HAP-1 (cell line): ENCODE measurements around the gene LRP11.
"Not testable (repeated sequence)": the region's sequence is repeated elsewhere in the genome, so short reads cannot be mapped to it uniquely, and the experiment has no call there.

Experiments used
- DNase-seq, 2 experiments: peaks; one replicate each; pipeline ENCODE4 v3.0.0-alpha.2; 2016 to 2020; ENCODE audit warnings: low spot score in 2 of 2
- H3K27me3 ChIP-seq: fragments of 250-450 bp; sonication (Bioruptor Pico); 2 replicates; pipeline ENCODE4 v1.5.1; 2020; ENCODE audit warnings: low read depth, mild to moderate bottlenecking, moderate library complexity
- H3K36me3 ChIP-seq: fragments of 250-450 bp; sonication (Bioruptor Pico); replicated peaks from 2 replicates; pipeline ENCODE4 v1.5.1; 2020; ENCODE audit warnings: mild to moderate bottlenecking
- H3K4me1 ChIP-seq: fragments of 250-450 bp; sonication (Bioruptor Pico); 2 replicates; pipeline ENCODE4 v1.5.1; 2020; ENCODE audit warnings: mild to moderate bottlenecking
- H3K4me3 ChIP-seq: fragments of 250-450 bp; sonication (Bioruptor Pico); 2 replicates; pipeline ENCODE4 v1.5.1; 2020; ENCODE audit warnings: mild to moderate bottlenecking, moderate library complexity
- H3K9me3 ChIP-seq: fragments of 250-450 bp; sonication (Bioruptor Pico); 2 replicates; pipeline ENCODE4 v1.5.1; 2020; ENCODE audit warnings: mild to moderate bottlenecking, moderate library complexity
- in situ Hi-C: fragments of 300-500 bp; cut with MboI; formaldehyde crosslinking; loops from 3 replicates; pipeline ENCODE4 v1.14.3; 2020; ENCODE audit warnings: low sequenced_read_pairs, inconsistent platforms, mixed read lengths

The LRP11 gene

DNA sequence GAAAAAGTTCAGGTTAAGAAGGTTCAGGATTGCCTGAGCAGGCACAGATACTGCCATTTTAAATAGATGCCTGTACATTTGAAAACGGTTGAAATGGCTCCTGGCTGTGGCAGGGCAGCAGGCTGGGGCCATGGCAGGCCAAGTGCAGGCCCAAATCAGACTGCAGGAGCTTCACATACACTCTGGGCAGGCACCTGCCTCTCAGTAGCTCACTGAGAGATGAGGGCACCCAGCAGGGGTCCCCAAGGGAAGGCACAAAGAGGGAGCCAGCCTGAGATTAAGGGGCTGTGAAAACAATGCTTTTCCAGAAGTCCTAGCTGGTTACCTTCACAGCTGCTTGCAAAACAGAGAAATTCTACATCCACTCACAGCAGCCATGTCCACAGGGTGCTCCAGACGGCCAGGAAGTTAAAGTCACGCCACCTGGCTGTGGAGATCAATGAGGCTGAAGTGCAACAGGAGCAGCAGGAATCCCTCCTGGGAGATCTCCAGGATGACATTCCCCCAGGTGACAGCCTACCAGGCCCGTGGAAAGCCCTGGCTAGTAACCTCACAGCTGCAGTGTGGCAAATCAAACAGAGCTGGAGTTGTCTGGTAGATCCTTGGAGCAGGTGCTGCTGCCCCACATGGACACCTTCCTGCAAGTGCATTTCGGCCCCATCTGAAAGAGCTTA is 39.9 kb upstream of the LRP11 start:
- H3K4me3 ChIP-seq, result no peak overlapping the region
- H3K9me3 ChIP-seq, result peaks cover 11% of the 10 kb centered on the region; the same call in 1 of the 2 replicates
- H3K4me1 ChIP-seq, result no peaks in the 10 kb centered on the region
- in situ Hi-C loops, result loop anchor here (25.0 kb wide), 1 partner anchor 842 kb away; no protein-coding TSS in a partner anchor
- H3K36me3 ChIP-seq, result no peaks in the 10 kb centered on the region
- no peaks in the 10 kb centered on the region; the same call in 1 of the 2 replicates for H3K27me3 ChIP-seq
- DNase-seq, result no peak

DNA sequence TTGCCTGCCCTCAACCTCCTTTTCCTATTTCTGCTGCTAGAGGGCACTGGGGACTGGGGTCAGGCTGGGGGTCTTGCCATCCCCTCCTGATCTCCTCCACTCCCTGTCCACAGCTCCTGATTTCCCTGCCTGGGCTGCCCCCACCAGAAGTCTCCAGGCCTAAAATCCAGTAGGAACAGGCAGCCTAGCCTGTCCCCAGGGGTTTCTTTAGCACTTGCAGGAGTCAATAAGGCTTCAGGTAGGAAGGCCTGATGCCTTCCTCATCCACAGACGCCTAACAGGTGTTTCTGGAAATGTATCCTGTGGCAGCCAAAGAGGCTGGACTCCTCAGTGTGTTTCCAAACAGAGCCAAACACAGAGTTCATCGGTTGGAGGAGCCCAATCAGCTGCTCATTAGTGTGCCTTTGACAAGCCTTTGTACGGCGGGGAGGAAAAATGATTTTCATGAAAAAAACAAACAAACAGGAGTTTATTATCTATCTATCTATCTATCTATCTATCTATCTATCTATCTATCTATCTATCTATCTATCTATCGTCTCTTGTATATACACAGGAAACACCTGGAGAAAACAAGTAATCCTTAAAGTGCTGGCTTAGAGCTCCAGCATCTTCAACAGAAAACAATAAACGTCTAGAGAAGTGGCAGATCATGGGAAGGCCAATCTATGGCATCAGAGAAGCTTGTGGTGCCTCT is 37.4 kb upstream of the LRP11 start:
- Histone ChIP-seq H3K4me3 (no peak overlapping the region), H3K9me3 (no peaks in the 10 kb centered on the region), H3K27me3 (no peaks in the 10 kb centered on the region; the same call in 1 of the 2 replicates), H3K36me3 (no peaks in the 10 kb centered on the region), H3K4me1 (no peaks in the 10 kb centered on the region)
- in situ Hi-C loops, result loop anchor here (25.0 kb wide), 1 partner anchor 839 kb away; no protein-coding TSS in a partner anchor
- no peak for DNase-seq

DNA sequence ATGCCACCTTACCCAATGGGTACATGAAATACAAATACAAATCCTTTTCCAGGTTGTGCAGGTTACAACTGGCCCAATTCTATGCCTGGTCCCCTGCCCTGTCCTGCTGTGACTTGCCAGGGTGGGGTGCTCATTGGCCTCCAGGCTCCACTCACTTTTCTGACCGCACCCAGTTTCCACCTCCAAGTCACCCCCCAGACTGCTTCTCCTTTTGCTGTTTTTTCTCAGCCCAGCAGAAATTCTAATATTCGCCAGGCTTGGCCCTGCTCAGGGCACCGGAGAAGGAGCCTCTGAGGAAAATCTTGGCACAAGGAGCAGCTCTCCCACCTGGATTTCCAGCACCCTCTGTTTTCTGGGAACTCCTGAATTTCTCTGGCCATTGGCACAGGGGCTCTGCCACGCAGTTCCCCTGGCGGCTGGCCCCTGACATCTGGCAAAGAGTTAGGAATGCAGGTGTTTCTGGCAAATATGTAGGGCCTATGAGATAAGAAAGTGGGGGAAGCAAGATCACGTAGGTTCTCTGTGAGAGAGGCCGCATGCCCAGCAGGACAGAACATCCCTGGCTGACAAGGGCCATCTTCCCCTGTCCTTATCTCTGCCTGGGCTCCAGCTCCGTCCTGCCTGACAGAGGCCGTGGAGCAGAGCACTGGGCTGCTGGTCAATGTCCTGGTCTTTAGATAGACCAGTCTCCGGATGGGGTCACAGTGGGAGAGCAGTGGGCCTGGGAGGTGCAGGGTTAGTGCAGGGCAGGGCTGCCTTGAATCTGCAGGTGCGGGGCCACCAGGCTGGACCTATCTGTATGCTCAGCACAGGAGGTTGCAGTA is 36.7 kb upstream of the LRP11 start:
- Histone ChIP-seq H3K4me3 (no peak overlapping the region), H3K4me1 (no peaks in the 10 kb centered on the region), H3K27me3 (no peaks in the 10 kb centered on the region; the same call in 1 of the 2 replicates), H3K9me3 (no peaks in the 10 kb centered on the region), H3K36me3 (no peaks in the 10 kb centered on the region)
- DNase-seq, result no peak
- in situ Hi-C loops, result loop anchor here (25.0 kb wide), 1 partner anchor 839 kb away; no protein-coding TSS in a partner anchor

DNA sequence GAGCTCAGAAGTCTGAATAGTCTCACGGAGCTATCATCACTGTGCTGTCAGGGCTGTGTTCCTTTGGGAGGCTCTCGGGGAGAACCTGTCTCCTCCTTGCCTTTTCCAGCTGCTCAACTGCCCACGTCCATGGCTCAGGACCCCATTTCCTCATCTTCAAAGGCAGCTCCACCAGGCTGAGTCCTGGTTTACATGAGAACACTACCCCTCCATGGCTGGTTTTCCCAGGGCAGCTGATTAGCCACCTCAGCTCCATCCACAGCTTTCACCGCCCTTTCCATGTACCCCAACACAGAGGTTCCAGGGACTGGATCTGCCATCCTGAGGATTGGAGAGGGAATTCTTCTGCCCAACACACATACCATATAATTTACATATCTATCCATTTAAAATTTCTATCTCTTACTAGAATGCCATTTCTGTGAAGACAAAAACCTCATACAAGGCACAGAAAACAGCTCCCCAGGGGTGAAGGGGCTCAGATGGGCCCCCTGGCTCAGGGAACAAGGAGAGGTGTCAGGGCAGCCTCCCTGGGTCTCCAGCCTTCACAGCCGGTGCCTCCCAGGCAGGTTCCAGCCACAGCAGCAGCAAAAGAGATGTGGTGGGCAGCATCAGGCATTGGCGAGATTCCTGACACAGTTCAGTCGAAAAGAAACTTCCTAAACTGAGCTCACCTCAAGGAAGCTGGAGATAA is 35.9 kb upstream of the LRP11 start:
- H3K4me3 ChIP-seq, result no peak overlapping the region
- no peak for DNase-seq
- no peaks in the 10 kb centered on the region for H3K4me1 ChIP-seq
- no peaks in the 10 kb centered on the region for H3K9me3 ChIP-seq
- no peaks in the 10 kb centered on the region; the same call in 1 of the 2 replicates for H3K27me3 ChIP-seq
- in situ Hi-C loops, result loop anchor here (25.0 kb wide), 1 partner anchor 838 kb away; no protein-coding TSS in a partner anchor
- no peaks in the 10 kb centered on the region for H3K36me3 ChIP-seq

DNA sequence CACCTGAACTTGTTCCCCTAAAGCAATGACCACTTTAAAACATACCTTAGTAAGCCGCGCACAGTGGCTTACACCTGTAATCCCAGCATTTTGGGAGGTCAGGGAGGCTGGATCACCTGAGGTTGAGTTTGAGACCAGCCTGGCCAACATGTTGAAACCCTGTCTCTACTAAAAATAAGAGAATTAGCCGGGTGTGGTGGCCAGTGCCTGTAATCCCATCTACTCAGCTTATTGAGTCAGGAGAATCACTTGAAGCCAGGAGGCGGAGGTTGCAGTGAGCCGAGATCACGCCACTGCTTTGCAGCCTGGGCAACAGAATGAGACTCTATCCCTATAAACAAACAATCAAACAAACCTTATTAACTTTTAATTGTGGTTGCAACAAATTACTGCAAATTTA is 35.3 kb upstream of the LRP11 start:
- no peak for DNase-seq
- in situ Hi-C loops, result no loop called here
- Histone ChIP-seq H3K9me3 (no peaks in the 10 kb centered on the region), H3K36me3 (no peaks in the 10 kb centered on the region), H3K4me1 (no peaks in the 10 kb centered on the region), H3K4me3 (no peak overlapping the region), H3K27me3 (no peaks in the 10 kb centered on the region; the same call in 1 of the 2 replicates)

DNA sequence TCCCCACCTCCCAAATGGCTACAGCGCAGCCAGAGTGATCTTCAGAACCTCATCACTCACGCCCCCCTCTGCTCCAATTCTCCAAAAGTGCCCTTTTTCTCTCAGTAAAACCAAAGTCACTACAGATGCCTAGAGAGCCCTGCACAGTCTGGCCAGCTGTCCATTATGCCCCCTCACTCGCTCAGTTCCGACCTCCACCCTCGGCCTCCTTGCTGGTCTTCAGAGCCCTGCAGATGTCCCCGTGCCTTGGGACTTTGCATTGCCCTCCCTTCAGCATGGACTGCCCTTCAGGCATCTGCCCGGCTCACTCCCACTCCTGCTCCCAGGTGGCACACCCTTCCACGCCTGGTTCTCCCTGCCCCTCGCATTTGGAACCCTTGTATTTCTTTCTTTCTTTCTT is 34.8 kb upstream of the LRP11 start:
- Histone ChIP-seq H3K4me1 (no peaks in the 10 kb centered on the region), H3K4me3 (no peak overlapping the region), H3K36me3 (no peaks in the 10 kb centered on the region), H3K27me3 (no peaks in the 10 kb centered on the region; the same call in 1 of the 2 replicates), H3K9me3 (no peaks in the 10 kb centered on the region)
- no peak for DNase-seq
- in situ Hi-C loops, result no loop called here

DNA sequence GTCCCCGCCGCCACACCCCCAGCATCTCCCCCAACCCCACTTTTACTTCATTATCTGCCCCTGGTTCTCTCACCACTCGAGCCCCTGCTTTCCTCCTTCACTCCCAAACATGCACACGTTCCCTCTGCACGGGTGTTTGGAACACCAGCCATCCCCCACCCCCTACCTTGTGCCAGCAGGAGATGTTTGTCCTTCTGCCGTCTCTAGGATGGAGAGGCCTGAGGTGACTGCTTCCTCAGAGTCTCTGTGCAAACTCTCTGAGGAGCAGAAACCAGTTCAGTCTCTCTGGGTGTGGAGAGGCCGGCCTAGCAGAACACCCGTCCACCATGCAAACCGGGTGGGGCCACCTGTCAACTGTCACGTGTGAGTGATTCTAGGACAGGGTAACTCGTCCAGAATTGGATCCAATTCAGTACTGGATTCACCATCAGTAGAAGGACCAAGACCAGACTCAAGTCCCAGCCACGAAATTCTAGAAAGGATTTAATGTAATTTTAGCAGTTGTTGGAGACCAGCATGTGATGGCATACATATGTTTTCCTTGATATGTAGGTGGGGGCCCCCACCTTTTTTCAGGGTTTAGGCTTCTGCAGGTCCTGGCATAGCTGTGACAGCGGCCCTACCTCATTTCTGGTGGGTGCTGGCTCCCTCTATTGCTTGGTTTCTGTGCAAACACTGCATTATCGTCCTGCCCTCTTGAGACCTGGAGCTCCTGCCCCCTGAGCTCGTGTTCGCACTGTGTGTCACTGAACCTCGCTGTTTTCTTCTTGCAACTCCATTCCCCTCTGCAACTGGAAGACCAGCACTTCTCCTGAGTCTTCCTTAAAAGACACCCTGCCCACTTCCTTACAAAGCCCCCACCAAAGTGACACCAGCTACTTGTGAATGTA is 33.9 kb upstream of the LRP11 start, which contains the start of gene RAET1E:
TSS of gene RAET1E (minus strand) at position 259 of the 890 bp plus-strand sequence. CDS start 7,212 bp downstream, outside the sequence.
- Histone ChIP-seq H3K9me3 (no peaks in the 10 kb centered on the region), H3K27me3 (no peaks in the 10 kb centered on the region; the same call in 1 of the 2 replicates), H3K36me3 (no peaks in the 10 kb centered on the region), H3K4me3 (no peak within 1 kb of the TSS), H3K4me1 (no peaks in the 10 kb centered on the region)
- no peak for DNase-seq
- in situ Hi-C loops, result no loop called here

DNA sequence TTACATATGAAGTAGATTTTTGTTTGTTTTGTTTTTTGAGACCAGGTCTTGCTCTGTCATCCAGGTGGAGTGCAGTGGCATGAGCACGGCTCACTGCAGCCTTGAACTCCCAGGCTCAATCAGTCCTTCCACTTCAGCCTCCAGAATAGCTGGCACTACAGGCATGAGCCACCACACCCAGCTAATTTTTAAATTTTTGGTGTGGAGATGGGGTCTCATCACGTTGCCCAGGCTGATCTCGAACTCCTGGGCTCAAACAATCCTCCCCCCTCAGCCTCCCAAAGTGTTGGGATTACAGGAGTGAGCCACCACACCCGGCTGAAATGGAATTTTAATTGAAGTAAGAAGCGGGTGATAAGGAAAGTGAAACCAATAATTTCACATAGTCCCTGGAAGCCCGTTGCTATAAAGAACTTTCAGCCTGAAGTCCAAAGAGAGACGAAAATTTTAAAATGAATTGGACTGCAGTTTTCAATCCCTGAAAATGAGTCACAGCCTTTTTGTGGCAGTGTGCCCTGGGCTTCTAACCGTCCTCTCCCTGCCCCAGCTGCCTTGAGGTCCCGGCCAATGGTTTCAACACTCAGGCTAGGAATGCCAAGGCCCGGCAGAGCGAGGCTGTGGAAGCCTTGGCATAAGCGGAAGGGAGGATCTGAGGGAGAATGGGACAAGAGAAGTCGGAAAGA is 33.0 kb upstream of the LRP11 start:
- no peaks in the 10 kb centered on the region; the same call in 1 of the 2 replicates for H3K27me3 ChIP-seq
- no peak for DNase-seq

DNA sequence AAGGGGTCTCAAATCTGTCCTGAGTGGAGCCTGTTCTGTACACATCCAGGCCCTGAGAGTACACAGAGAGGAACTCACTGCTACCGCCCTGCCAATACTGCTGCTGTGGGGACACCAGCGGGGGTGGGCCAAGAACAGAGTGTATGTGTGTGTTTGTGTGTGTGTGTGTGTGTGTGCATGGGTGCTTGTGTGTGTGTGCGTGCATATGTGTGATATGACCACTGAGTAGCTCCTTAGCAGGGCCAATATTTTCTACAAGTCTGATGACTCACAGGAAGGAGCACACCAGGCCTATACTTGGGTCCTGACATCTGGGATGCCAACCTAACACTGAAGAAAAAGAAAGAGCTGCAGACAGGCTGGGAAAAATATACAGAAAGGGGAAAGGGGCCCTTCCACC is 32.3 kb upstream of the LRP11 start:
- no peaks in the 10 kb centered on the region for H3K4me1 ChIP-seq
- no peak for DNase-seq
- H3K36me3 ChIP-seq, result no peaks in the 10 kb centered on the region
- H3K9me3 ChIP-seq, result no peaks in the 10 kb centered on the region
- no peak overlapping the region for H3K4me3 ChIP-seq
- in situ Hi-C loops, result no loop called here
- H3K27me3 ChIP-seq, result no peaks in the 10 kb centered on the region

More for the DNA sequence above, 33.0 kb upstream of the LRP11 start:
- Histone ChIP-seq H3K4me3 (no peak overlapping the region), H3K4me1 (no peaks in the 10 kb centered on the region), H3K9me3 (no peaks in the 10 kb centered on the region), H3K36me3 (no peaks in the 10 kb centered on the region)
- in situ Hi-C loops, result no loop called here

DNA sequence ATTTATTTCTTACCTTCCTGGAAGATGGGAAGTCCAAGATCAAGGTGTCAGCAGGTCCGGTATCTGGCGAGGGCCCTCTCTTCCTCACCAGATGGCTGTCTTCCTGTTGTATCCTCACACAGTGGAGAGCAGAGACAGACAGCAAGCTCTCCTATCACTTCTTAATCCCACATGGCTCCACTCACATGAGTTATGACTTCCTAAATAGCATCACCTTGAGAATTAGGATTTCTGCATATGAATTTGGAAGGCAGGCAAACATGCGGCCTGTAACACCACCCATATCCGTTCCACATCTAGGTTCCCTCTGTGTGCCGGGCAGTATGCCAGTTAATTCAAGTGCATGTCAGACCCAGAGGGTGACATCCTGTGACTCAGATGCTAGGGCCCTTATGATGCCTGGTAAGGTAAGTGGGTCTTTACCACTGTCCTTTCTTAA is 31.7 kb upstream of the LRP11 start:
- H3K27me3 ChIP-seq, result no peaks in the 10 kb centered on the region
- no peaks in the 10 kb centered on the region for H3K9me3 ChIP-seq
- in situ Hi-C loops, result no loop called here
- H3K36me3 ChIP-seq, result no peaks in the 10 kb centered on the region
- no peak overlapping the region for H3K4me3 ChIP-seq
- H3K4me1 ChIP-seq, result no peaks in the 10 kb centered on the region
- DNase-seq, result no peak

DNA sequence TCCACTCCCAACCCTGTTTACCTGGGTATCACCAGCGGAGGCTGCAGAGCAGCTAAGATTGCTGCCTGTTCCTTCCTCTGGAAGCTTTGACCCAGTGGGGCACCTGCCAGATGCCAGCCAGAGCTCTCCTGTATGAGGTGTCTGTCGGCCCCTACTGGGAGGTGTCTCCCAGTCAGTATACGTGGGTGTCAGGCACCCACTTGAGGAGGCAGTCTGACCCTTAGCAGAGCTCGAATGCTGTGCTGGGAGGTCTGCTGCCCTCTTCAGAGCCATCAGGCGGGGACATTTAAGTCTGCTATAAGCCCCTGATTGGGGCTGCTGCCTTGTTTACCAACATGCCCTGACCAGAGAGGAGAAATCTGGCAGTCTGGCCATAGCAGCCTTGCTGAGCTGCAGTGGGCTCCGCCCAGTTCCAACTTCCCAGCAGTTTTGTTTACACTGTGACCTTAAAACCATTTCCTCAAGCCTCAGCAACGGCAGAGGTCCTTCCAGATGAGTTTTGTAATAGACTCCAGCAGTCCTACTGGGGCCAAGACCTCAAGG is 31.0 kb upstream of the LRP11 start:
- in situ Hi-C loops, result no loop called here

DNA sequence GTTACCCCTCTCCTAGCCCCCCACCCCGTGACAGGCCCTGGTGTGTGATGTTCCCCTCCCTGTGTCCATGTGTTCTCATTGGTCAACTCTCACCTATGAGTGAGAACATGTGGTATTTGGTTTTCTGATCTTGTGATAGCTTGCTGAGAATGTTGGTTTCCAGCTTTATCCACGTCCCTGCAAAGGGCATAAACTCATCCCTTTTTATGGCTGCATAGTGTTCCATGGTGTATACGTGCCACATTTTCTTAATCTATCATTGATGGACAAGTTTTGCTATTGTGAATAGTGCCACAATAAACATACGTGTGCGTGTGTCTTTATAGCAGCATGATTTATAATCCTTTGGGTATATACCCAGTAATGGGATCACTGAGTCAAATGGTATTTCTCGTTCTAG is 27.7 kb upstream of the LRP11 start:
- H3K4me1 ChIP-seq, H3K36me3 ChIP-seq, H3K4me3 ChIP-seq, H3K27me3 ChIP-seq, in situ Hi-C loops, H3K9me3 ChIP-seq, DNase-seq: not testable (repeated sequence)

More for the DNA sequence above, 31.0 kb upstream of the LRP11 start:
- no peaks in the 10 kb centered on the region for H3K36me3 ChIP-seq
- no peaks in the 10 kb centered on the region for H3K9me3 ChIP-seq
- no peaks in the 10 kb centered on the region for H3K27me3 ChIP-seq
- H3K4me3 ChIP-seq, result no peak overlapping the region
- DNase-seq, result no peak
- no peaks in the 10 kb centered on the region for H3K4me1 ChIP-seq
